Erythroblast (primary cell): ENCODE data around the gene C9orf85.

Experiments
- GATA1 ChIP-seq: IDR thresholded peaks from 2 replicates; pipeline ENCODE4 v1.6.1; 2011; ENCODE audit warnings: low read depth, mild to moderate bottlenecking, control low read depth, low read length, moderate library complexity
- POLR2A ChIP-seq: IDR thresholded peaks from 2 replicates; pipeline ENCODE4 v1.6.1; 2011; ENCODE audit warnings: mild to moderate bottlenecking, low read length

DNA sequence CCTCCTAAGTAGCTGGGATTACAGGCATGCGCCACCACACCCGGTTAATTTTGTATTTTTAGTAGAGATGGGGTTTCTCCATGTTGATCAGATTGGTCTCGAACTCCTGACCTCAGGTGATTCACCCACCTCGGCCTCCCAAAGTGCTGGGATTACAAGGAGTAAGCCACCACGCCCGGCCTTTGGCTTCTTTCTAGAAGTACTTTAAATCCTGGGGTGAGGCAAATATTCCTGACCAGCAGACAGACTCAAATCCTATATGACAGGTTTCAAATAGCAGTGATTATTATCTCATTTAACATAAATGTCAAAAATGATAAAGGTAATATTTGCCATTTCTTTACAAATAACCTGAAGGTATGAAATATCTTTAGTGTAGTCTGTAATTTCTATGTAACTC lies 36.1 kb upstream of the C9orf85 start:
- TF ChIP-seq POLR2A: no peak
- TF ChIP-seq GATA1: no peak
